Measurements from ENCODE around the gene ASB3.

Gene ASB3

DNA sequence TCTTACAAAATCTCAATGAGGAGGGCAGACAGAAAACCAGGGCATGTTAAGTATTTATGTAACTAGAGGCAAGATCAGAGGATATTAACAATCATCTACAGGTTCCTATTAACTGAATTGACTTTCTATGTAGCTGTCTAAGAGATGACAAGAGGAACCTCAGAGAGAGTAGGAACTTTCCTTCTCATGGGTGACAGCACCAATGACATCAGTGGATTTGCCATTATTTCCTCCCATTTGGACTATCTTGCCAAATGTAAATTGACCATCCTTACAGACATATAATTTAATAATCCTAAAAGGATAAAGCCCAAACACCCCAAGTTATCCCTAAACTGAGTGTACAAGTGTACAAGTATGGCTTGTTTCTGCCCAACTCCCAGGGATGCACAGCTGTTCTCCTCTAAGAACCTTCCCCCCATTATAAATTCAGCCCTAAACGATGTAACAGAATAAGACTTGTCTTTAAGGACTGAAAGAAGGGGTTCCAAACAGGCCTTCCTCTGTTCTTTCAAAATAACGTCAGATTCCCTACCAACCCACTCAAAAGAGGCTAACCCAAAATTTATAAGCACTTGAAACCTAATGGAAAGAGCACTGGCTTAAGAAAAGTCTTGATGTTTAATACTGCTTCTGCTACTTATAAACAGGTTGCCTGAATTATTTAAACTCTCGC is 92.5 kb downstream of the ASB3 start:
- Histone ChIP-seq H3K4ac (ENCODE audit: low read depth in 1 of 2, low read length in 2 of 2) (no peak overlapping the region), H4K8ac (ENCODE audit: low read length) (no peak overlapping the region), H3K27me3 (ENCODE audit: control insufficient read depth in 1 of 2, insufficient read depth in 1 of 2, low read length in 2 of 2) (no peaks in the 10 kb centered on the region), H2AFZ (ENCODE audit: low read depth, low read length) (no peak overlapping the region), H3K18ac (ENCODE audit: low read depth in 1 of 2, low read length in 2 of 2) (no peak overlapping the region), H2BK15ac (ENCODE audit: low read depth, poor library complexity, severe bottlenecking) (no peak overlapping the region), H3K9me3 (ENCODE audit: control insufficient read depth, low read length) (no peaks in the 10 kb centered on the region), H2BK12ac (ENCODE audit: low read length in 2 of 2) (no peak overlapping the region), H3K23ac (ENCODE audit: low read length in 2 of 2) (no peak overlapping the region), H3K4me3 (ENCODE audit: insufficient read depth in 1 of 2, low read depth in 1 of 2, low read length in 2 of 2) (no peak overlapping the region), H3K4me2 (ENCODE audit: low read length, poor library complexity, severe bottlenecking) (no peak overlapping the region), H3K79me1 (replicated peaks; ENCODE audit: low read length, poor library complexity, severe bottlenecking) (peaks cover 12% of the 10 kb centered on the region), H3K36me3 (ENCODE audit: control insufficient read depth in 1 of 2, insufficient read depth in 2 of 2, low read depth in 1 of 2, low read length in 2 of 2) (peaks cover 5 to 29% of the 10 kb centered on the region in 2 experiments), H3K4me1 (ENCODE audit: control insufficient read depth, insufficient read depth, low read depth, low read length) (no peaks in the 10 kb centered on the region), H3K27ac (ENCODE audit: low read length, poor library complexity, severe bottlenecking) (no peak overlapping the region), H3K14ac (ENCODE audit: low read length in 2 of 2) (no peak overlapping the region), H3K9ac (ENCODE audit: low read length) (no peak overlapping the region), H2BK120ac (ENCODE audit: low read depth, low read length) (no peak overlapping the region), H2BK5ac (ENCODE audit: low read depth, low read length, poor library complexity, severe bottlenecking) (no peak overlapping the region), H4K91ac (ENCODE audit: low read length) (no peak overlapping the region), H2AK5ac (ENCODE audit: low read length, severe bottlenecking) (no peak overlapping the region)
- WGBS: 100% methylated on average over 1 of the region's 3 CpGs
- DNase-seq: no peak

DNA sequence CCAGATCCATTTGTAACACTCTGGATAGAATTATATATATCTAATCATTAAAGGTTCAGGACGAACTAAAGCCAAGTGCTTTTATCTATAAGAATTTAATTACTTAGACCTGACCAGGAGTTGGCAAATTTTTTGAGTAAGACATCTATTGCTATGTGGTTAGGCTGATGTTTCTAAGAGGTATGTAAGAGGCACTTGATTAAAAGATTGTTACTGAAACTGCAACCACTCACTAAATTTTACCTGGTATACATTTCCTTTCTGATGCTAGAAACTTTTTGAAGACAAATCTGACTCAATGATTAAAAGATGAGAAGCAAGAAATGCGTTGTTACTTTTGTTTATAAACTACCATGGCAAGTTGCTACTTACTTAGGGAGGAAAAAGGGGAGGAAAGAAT is 95.9 kb downstream of the ASB3 start:
- H2AK5ac ChIP-seq (ENCODE audit: low read length, severe bottlenecking): no peak overlapping the region
- 89% methylated on average over 1 of the region's 2 CpGs for WGBS

DNA sequence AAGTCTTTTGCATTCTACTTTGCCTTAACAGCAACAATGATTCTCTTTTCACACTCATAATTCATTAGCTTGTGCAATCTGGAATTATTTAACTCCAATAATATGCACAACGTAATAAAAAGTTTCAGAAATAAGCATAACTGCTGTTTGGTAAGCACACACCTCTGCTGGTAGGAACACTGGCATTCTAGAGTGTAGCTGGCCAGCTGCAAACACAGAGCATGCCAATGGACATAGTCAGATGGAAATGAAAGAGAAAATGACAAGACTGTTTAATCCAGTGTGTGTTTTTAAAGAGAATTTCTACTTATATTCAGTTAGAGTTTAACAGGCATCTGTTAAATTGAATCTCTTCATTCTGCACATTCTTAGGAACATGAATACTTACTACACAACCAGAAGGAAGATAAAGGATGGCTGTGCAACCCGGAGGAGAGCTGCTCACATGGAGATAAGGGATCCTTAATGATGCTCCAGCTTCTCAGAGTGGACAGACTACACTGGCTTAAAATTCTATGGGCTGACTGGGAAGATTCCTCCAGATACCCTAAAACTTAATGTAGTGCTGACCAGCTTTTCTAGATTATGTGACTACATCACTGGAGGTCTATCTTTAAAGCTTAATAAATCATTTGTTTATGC is 113.8 kb downstream of the ASB3 start:
- H3K4me2 ChIP-seq (ENCODE audit: low read length, poor library complexity, severe bottlenecking): no peak overlapping the region
- H3K79me1 ChIP-seq (replicated peaks; ENCODE audit: low read length, poor library complexity, severe bottlenecking): no peaks in the 10 kb centered on the region
- H3K27me3 ChIP-seq (ENCODE audit: control insufficient read depth in 1 of 2, insufficient read depth in 1 of 2, low read length in 2 of 2): no peaks in the 10 kb centered on the region
- no peak overlapping the region for H4K91ac ChIP-seq (ENCODE audit: low read length)
- H3K14ac ChIP-seq (ENCODE audit: low read length in 2 of 2): no peak overlapping the region
- H3K9me3 ChIP-seq (ENCODE audit: control insufficient read depth, low read length): no peaks in the 10 kb centered on the region
- no peak overlapping the region for H3K9ac ChIP-seq (ENCODE audit: low read length)
- H3K18ac ChIP-seq (ENCODE audit: low read depth in 1 of 2, low read length in 2 of 2): no peak overlapping the region
- H2BK15ac ChIP-seq (ENCODE audit: low read depth, poor library complexity, severe bottlenecking): no peak overlapping the region
- 96% methylated on average over 2 of the region's 2 CpGs for WGBS
- H3K4me1 ChIP-seq (ENCODE audit: control insufficient read depth, insufficient read depth, low read depth, low read length): no peaks in the 10 kb centered on the region
- peak; percentile 29 for DNase-seq
- H4K8ac ChIP-seq (ENCODE audit: low read length): no peak overlapping the region
- no peak overlapping the region for H3K23ac ChIP-seq (ENCODE audit: low read length in 2 of 2)
- H2AFZ ChIP-seq (ENCODE audit: low read depth, low read length): no peak overlapping the region
- no peak overlapping the region for H2BK5ac ChIP-seq (ENCODE audit: low read depth, low read length, poor library complexity, severe bottlenecking)
- no peak overlapping the region for H3K4ac ChIP-seq (ENCODE audit: low read depth in 1 of 2, low read length in 2 of 2)
- peaks cover 0 to 5% of the 10 kb centered on the region in 2 experiments for H3K36me3 ChIP-seq (ENCODE audit: control insufficient read depth in 1 of 2, insufficient read depth in 2 of 2, low read depth in 1 of 2, low read length in 2 of 2)
- H3K4me3 ChIP-seq (ENCODE audit: insufficient read depth in 1 of 2, low read depth in 1 of 2, low read length in 2 of 2): no peak overlapping the region
- H2AK5ac ChIP-seq (ENCODE audit: low read length, severe bottlenecking): no peak overlapping the region
- no peak overlapping the region for H2BK12ac ChIP-seq (ENCODE audit: low read length in 2 of 2)
- no peak overlapping the region for H2BK120ac ChIP-seq (ENCODE audit: low read depth, low read length)
- H3K27ac ChIP-seq (ENCODE audit: low read length, poor library complexity, severe bottlenecking): peak overlapping the region; percentile 47

More for the DNA sequence above, 95.9 kb downstream of the ASB3 start:
- H3K79me1 ChIP-seq (replicated peaks; ENCODE audit: low read length, poor library complexity, severe bottlenecking): peaks cover 6% of the 10 kb centered on the region
- H3K27me3 ChIP-seq (ENCODE audit: control insufficient read depth in 1 of 2, insufficient read depth in 1 of 2, low read length in 2 of 2): no peaks in the 10 kb centered on the region
- H3K9me3 ChIP-seq (ENCODE audit: control insufficient read depth, low read length): no peaks in the 10 kb centered on the region
- no peak overlapping the region for H2BK15ac ChIP-seq (ENCODE audit: low read depth, poor library complexity, severe bottlenecking)
- H4K8ac ChIP-seq (ENCODE audit: low read length): no peak overlapping the region
- no peak for DNase-seq
- no peak overlapping the region for H3K23ac ChIP-seq (ENCODE audit: low read length in 2 of 2)
- H2BK12ac ChIP-seq (ENCODE audit: low read length in 2 of 2): no peak overlapping the region
- H3K18ac ChIP-seq (ENCODE audit: low read depth in 1 of 2, low read length in 2 of 2): no peak overlapping the region
- H3K4me1 ChIP-seq (ENCODE audit: control insufficient read depth, insufficient read depth, low read depth, low read length): no peaks in the 10 kb centered on the region
- no peak overlapping the region for H2BK5ac ChIP-seq (ENCODE audit: low read depth, low read length, poor library complexity, severe bottlenecking)
- H3K14ac ChIP-seq (ENCODE audit: low read length in 2 of 2): no peak overlapping the region
- no peak overlapping the region for H3K27ac ChIP-seq (ENCODE audit: low read length, poor library complexity, severe bottlenecking)
- no peak overlapping the region for H2AFZ ChIP-seq (ENCODE audit: low read depth, low read length)
- H3K4me3 ChIP-seq (ENCODE audit: insufficient read depth in 1 of 2, low read depth in 1 of 2, low read length in 2 of 2): no peak overlapping the region
- no peak overlapping the region for H4K91ac ChIP-seq (ENCODE audit: low read length)
- H3K4ac ChIP-seq (ENCODE audit: low read depth in 1 of 2, low read length in 2 of 2): no peak overlapping the region
- no peak overlapping the region for H3K9ac ChIP-seq (ENCODE audit: low read length)
- no peak overlapping the region for H2BK120ac ChIP-seq (ENCODE audit: low read depth, low read length)
- peaks cover 0 to 25% of the 10 kb centered on the region in 2 experiments for H3K36me3 ChIP-seq (ENCODE audit: control insufficient read depth in 1 of 2, insufficient read depth in 2 of 2, low read depth in 1 of 2, low read length in 2 of 2)
- H3K4me2 ChIP-seq (ENCODE audit: low read length, poor library complexity, severe bottlenecking): no peak overlapping the region

DNA sequence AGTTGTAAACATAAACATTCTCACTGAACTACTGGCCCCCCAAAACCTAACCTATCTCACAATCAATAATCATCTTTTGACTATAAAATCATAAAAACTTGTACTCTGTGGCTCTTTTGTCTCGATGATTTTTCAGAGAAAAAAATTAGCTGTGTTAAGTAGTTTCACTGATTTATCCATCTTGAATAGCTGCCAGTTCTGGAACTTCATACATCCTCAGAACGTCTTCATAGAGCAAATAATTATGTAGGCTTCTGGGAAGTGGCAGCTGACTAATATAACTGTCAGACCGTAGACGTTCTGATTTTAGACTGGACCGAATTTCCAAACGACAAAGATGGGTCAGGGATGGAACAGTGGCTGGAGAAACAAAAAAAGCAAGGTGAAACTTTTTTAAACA is 116.4 kb downstream of the ASB3 start:
- no peak overlapping the region for H2AFZ ChIP-seq (ENCODE audit: low read depth, low read length)

More for the DNA sequence above, 116.4 kb downstream of the ASB3 start:
- no peak overlapping the region for H4K8ac ChIP-seq (ENCODE audit: low read length)
- no peaks in the 10 kb centered on the region for H3K4me1 ChIP-seq (ENCODE audit: control insufficient read depth, insufficient read depth, low read depth, low read length)
- H3K4ac ChIP-seq (ENCODE audit: low read depth in 1 of 2, low read length in 2 of 2): no peak overlapping the region
- no peak overlapping the region for H2BK120ac ChIP-seq (ENCODE audit: low read depth, low read length)
- no peak overlapping the region for H4K91ac ChIP-seq (ENCODE audit: low read length)
- H3K36me3 ChIP-seq (ENCODE audit: control insufficient read depth in 1 of 2, insufficient read depth in 2 of 2, low read depth in 1 of 2, low read length in 2 of 2): peaks cover 0 to 5% of the 10 kb centered on the region in 2 experiments
- H3K4me2 ChIP-seq (ENCODE audit: low read length, poor library complexity, severe bottlenecking): no peak overlapping the region
- 82% methylated on average over 4 of the region's 6 CpGs for WGBS
- H3K14ac ChIP-seq (ENCODE audit: low read length in 2 of 2): no peak overlapping the region
- no peak overlapping the region for H3K9ac ChIP-seq (ENCODE audit: low read length)
- no peak overlapping the region for H2BK12ac ChIP-seq (ENCODE audit: low read length in 2 of 2)
- no peak overlapping the region for H2BK5ac ChIP-seq (ENCODE audit: low read depth, low read length, poor library complexity, severe bottlenecking)
- H3K27ac ChIP-seq (ENCODE audit: low read length, poor library complexity, severe bottlenecking): no peak overlapping the region
- H3K79me1 ChIP-seq (replicated peaks; ENCODE audit: low read length, poor library complexity, severe bottlenecking): no peaks in the 10 kb centered on the region
- H3K27me3 ChIP-seq (ENCODE audit: control insufficient read depth in 1 of 2, insufficient read depth in 1 of 2, low read length in 2 of 2): no peaks in the 10 kb centered on the region
- no peak overlapping the region for H2AK5ac ChIP-seq (ENCODE audit: low read length, severe bottlenecking)
- H3K23ac ChIP-seq (ENCODE audit: low read length in 2 of 2): no peak overlapping the region
- H3K9me3 ChIP-seq (ENCODE audit: control insufficient read depth, low read length): no peaks in the 10 kb centered on the region
- H3K18ac ChIP-seq (ENCODE audit: low read depth in 1 of 2, low read length in 2 of 2): no peak overlapping the region
- H3K4me3 ChIP-seq (ENCODE audit: insufficient read depth in 1 of 2, low read depth in 1 of 2, low read length in 2 of 2): no peak overlapping the region
- no peak overlapping the region for H2BK15ac ChIP-seq (ENCODE audit: low read depth, poor library complexity, severe bottlenecking)
- no peak for DNase-seq
